ENCODE results near the gene UNC45B.

Gene UNC45B
- long read RNA-seq, partial matches to known transcripts = 0 of 1 reads
- long read RNA-seq, other reads (novel, unspliced or antisense) = 1 of 1 reads

- DNase-seq (ENCODE audit: low read depth in 1 of 2, low spot score in 1 of 2) = no peak
- H3K27ac ChIP-seq (replicated peaks) = no peak within 1 kb of the TSS
- no peak for TF ChIP-seq POLR2AphosphoS5 (IDR thresholded peaks at IDR 0.05; ENCODE audit: low read depth)
- TF ChIP-seq GABPA (IDR thresholded peaks at IDR 0.05; ENCODE audit: low read depth) = no peak
- TF ChIP-seq REST (IDR thresholded peaks at IDR 0.05; ENCODE audit: insufficient replicate concordance, low read depth) = no peak
- no peak for TF ChIP-seq SPI1 (IDR thresholded peaks at IDR 0.05; ENCODE audit: borderline replicate concordance, low read depth)
- TF ChIP-seq CTCF (IDR thresholded peaks at IDR 0.05; ENCODE audit: insufficient read depth, low read length) = no peak
These were observed at the start of gene UNC45B for GRCh38 chr17:35147375-35147905. TSS of gene UNC45B (plus strand) at chr17:35147817. CDS start at chr17:35148264, 447 bp downstream.

GRCh38 chr17:35099908-35100307, 47.7 kb upstream of the UNC45B start:
- no peak overlapping the region for H3K4me3 ChIP-seq (replicated peaks; ENCODE audit: insufficient read depth, low read length)
- TF ChIP-seq POLR2AphosphoS5 (IDR thresholded peaks at IDR 0.05; ENCODE audit: low read depth) = no peak
- no peak for TF ChIP-seq CTCF (IDR thresholded peaks at IDR 0.05; ENCODE audit: insufficient read depth, low read length)
- TF ChIP-seq REST (IDR thresholded peaks at IDR 0.05; ENCODE audit: insufficient replicate concordance, low read depth) = no peak
- TF ChIP-seq SPI1 (IDR thresholded peaks at IDR 0.05; ENCODE audit: borderline replicate concordance, low read depth) = no peak
- no peak for TF ChIP-seq GABPA (IDR thresholded peaks at IDR 0.05; ENCODE audit: low read depth)
- no peak overlapping the region for H3K27ac ChIP-seq (replicated peaks)
- H3K27me3 ChIP-seq (ENCODE audit: insufficient read depth, poor library complexity, severe bottlenecking) = no peaks in the 10 kb centered on the region
- no peak for DNase-seq (ENCODE audit: low read depth in 1 of 2, low spot score in 1 of 2)

More at GRCh38 chr17:35147375-35147905, at the start of gene UNC45B:
- Histone ChIP-seq H3K27me3 (ENCODE audit: insufficient read depth, poor library complexity, severe bottlenecking) (no peaks in the 10 kb centered on the region), H3K4me3 (replicated peaks; ENCODE audit: insufficient read depth, low read length) (no peak within 1 kb of the TSS)

GRCh38 chr17:35101036-35101435, 46.6 kb upstream of the UNC45B start:
- TF ChIP-seq SPI1 (IDR thresholded peaks at IDR 0.05; ENCODE audit: borderline replicate concordance, low read depth) = no peak
- H3K27ac ChIP-seq (replicated peaks) = peak overlapping the region; percentile 32
- no peak for DNase-seq (ENCODE audit: low read depth in 1 of 2, low spot score in 1 of 2)
- H3K4me3 ChIP-seq (replicated peaks; ENCODE audit: insufficient read depth, low read length) = no peak overlapping the region
- H3K27me3 ChIP-seq (ENCODE audit: insufficient read depth, poor library complexity, severe bottlenecking) = no peaks in the 10 kb centered on the region

- Histone ChIP-seq H3K4me3 (replicated peaks; ENCODE audit: insufficient read depth, low read length) (no peak overlapping the region), H3K27me3 (ENCODE audit: insufficient read depth, poor library complexity, severe bottlenecking) (no peaks in the 10 kb centered on the region), H3K27ac (replicated peaks) (no peak overlapping the region; the same call in 1 of the 2 replicates)
- no peak for DNase-seq (ENCODE audit: low read depth in 1 of 2, low spot score in 1 of 2)
- TF ChIP-seq SPI1 (IDR thresholded peaks at IDR 0.05; ENCODE audit: borderline replicate concordance, low read depth) (no peak), REST (IDR thresholded peaks at IDR 0.05; ENCODE audit: insufficient replicate concordance, low read depth) (no peak), CTCF (IDR thresholded peaks at IDR 0.05; ENCODE audit: insufficient read depth, low read length) (no peak), GABPA (IDR thresholded peaks at IDR 0.05; ENCODE audit: low read depth) (no peak), POLR2AphosphoS5 (IDR thresholded peaks at IDR 0.05; ENCODE audit: low read depth) (no peak)
These were observed 45.9 kb upstream of the UNC45B start for GRCh38 chr17:35101725-35102124.
